HepG2 (cell line): ENCODE measurements around the gene FCHO1. TPM values are rescaled to one million over a fixed set of nuclear protein-coding genes. Genes with fewer than 3 reads are reported as not detected.

Experiments
- ATAD3A ChIP-seq: sonication (generic); formaldehyde crosslinking; IDR thresholded peaks from 2 replicates; pipeline ENCODE4 v1.4.0; 2020; ENCODE audit warnings: missing genetic modification reagents
- BHLHE40 ChIP-seq: IDR thresholded peaks from 2 replicates; pipeline ENCODE4 v1.6.1; 2011; ENCODE audit warnings: low read length, improper control_type of control experiment
- CAMTA2 ChIP-seq: sonication (generic); formaldehyde crosslinking; IDR thresholded peaks from 2 replicates; pipeline ENCODE4 v1.4.0; 2020; ENCODE audit warnings: mild to moderate bottlenecking, missing genetic modification reagents, borderline replicate concordance
- EEA1 ChIP-seq: sonication (generic); formaldehyde crosslinking; IDR thresholded peaks from 2 replicates; pipeline ENCODE4 v1.5.1; 2020; ENCODE audit warnings: mild to moderate bottlenecking, missing genetic modification reagents, borderline replicate concordance
- FOXJ3 ChIP-seq: sonication (generic); formaldehyde crosslinking; IDR thresholded peaks from 2 replicates; pipeline ENCODE4 v1.4.0; 2020; ENCODE audit warnings: missing genetic modification reagents, mild to moderate bottlenecking, borderline replicate concordance
- FOXM1 ChIP-seq: sonication (generic); formaldehyde crosslinking; IDR thresholded peaks from 2 replicates; pipeline ENCODE4 v1.5.0; 2020; ENCODE audit warnings: missing genetic modification reagents
- HMG20B ChIP-seq: conservative IDR thresholded peaks from 2 replicates; pipeline ENCODE4 v1.6.1; 2016; ENCODE audit warnings: missing genetic modification reagents, missing compliant biosample characterization
- KLF11 ChIP-seq: IDR thresholded peaks from 2 replicates; pipeline ENCODE4 v1.6.1; 2016; ENCODE audit warnings: missing compliant biosample characterization
- MIXL1 ChIP-seq: IDR thresholded peaks from 2 replicates; pipeline ENCODE4 v1.6.1; 2016
- MZF1 ChIP-seq: sonication (generic); formaldehyde crosslinking; IDR thresholded peaks from 2 replicates; pipeline ENCODE4 v1.8.1; 2023; ENCODE audit warnings: mild to moderate bottlenecking, missing genetic modification reagents, borderline replicate concordance
- NFIB ChIP-seq: sonication (generic); formaldehyde crosslinking; IDR thresholded peaks from 2 replicates; pipeline ENCODE4 v1.9.0; 2021; ENCODE audit warnings: missing genetic modification reagents, mild to moderate bottlenecking, borderline replicate concordance
- POLR2G ChIP-seq: fragments of 200-400 bp; formaldehyde crosslinking; IDR thresholded peaks from 2 replicates; pipeline ENCODE4 v1.6.1; 2018; ENCODE audit warnings: mild to moderate bottlenecking, low read depth, low read length, moderate library complexity
- SMAD1 ChIP-seq: sonication (generic); formaldehyde crosslinking; IDR thresholded peaks from 2 replicates; pipeline ENCODE4 v1.4.0; 2020; ENCODE audit warnings: missing genetic modification reagents, low read depth, mild to moderate bottlenecking, borderline replicate concordance
- YY1 ChIP-seq: IDR thresholded peaks from 2 replicates; pipeline ENCODE4 v1.6.1; 2011; ENCODE audit warnings: low read length, low read depth, moderate library complexity, mild to moderate bottlenecking; ENCODE audit not compliant: insufficient read depth, insufficient replicate concordance
- ZFP1 ChIP-seq: IDR thresholded peaks from 2 replicates; pipeline ENCODE4 v1.6.1; 2016
- ZFP82 ChIP-seq: sonication (generic); formaldehyde crosslinking; IDR thresholded peaks from 2 replicates; pipeline ENCODE4 v1.5.1; 2020; ENCODE audit warnings: mild to moderate bottlenecking, missing genetic modification reagents, borderline replicate concordance
- ZNF253 ChIP-seq: sonication (generic); formaldehyde crosslinking; IDR thresholded peaks from 2 replicates; pipeline ENCODE4 v1.8.0; 2022; ENCODE audit warnings: mild to moderate bottlenecking, missing genetic modification reagents, borderline replicate concordance
- ZNF382 ChIP-seq: sonication (generic); formaldehyde crosslinking; IDR thresholded peaks from 2 replicates; pipeline ENCODE4 v1.5.0; 2020; ENCODE audit warnings: missing genetic modification reagents, mild to moderate bottlenecking, borderline replicate concordance
- ZNF564 ChIP-seq: sonication (generic); formaldehyde crosslinking; IDR thresholded peaks from 2 replicates; pipeline ENCODE4 v1.8.1; 2023; ENCODE audit warnings: mild to moderate bottlenecking, missing genetic modification reagents
- ZNF724P ChIP-seq: sonication (generic); formaldehyde crosslinking; IDR thresholded peaks from 2 replicates; pipeline ENCODE4 v1.8.0; 2022; ENCODE audit warnings: missing genetic modification reagents, borderline replicate concordance
- ZSCAN25 ChIP-seq: sonication (generic); formaldehyde crosslinking; IDR thresholded peaks from 2 replicates; pipeline ENCODE4 v1.8.0; 2022; ENCODE audit warnings: mild to moderate bottlenecking, missing genetic modification reagents
- polyA plus RNA-seq, 8 experiments: library from polyadenylated mRNA; depleted of rRNA in 3 of 8; stranded (reverse) in 7 of 8; unstranded in 1 of 8; fragments of >200 nt; fragmentation: Illumina TruSeq in 4 of 8; extraction: Trizol in 4 of 8; gene quantifications; 2 replicates each; pipeline versions ENCODE4 v1.2.1 to v1.2.3, GENCODE V29; 2011 to 2016; ENCODE audit warnings: low read depth in 4 of 8, missing spikeins in 1 of 8, mixed read lengths in 1 of 8; ENCODE audit not compliant: insufficient read depth in 1 of 8
- total RNA-seq, 5 experiments: library from RNA; depleted of rRNA; stranded (reverse); fragments of >200 nt; fragmentation: Illumina TruSeq; extraction: Trizol; gene quantifications; 2 replicates each; pipeline ENCODE4 v1.2.3, GENCODE V29; 2016; ENCODE audit warnings: low read depth in 1 of 5
- TF ChIP-seq, protein P1 (sequence below): sonication (generic); formaldehyde crosslinking; IDR thresholded peaks from 2 replicates; pipeline ENCODE4 v1.5.1; 2020; ENCODE audit warnings: mild to moderate bottlenecking, missing genetic modification reagents, borderline replicate concordance
- TF ChIP-seq, protein P2 (sequence below): sonication (generic); formaldehyde crosslinking; IDR thresholded peaks from 2 replicates; pipeline ENCODE4 v1.4.0; 2020; ENCODE audit warnings: missing genetic modification reagents
- TF ChIP-seq, protein P3 (sequence below): sonication (generic); formaldehyde crosslinking; IDR thresholded peaks from 2 replicates; pipeline ENCODE4 v1.4.0; 2020; ENCODE audit warnings: missing genetic modification reagents
- TF ChIP-seq, protein P4 (sequence below): sonication (generic); formaldehyde crosslinking; IDR thresholded peaks from 2 replicates; pipeline ENCODE4 v1.5.0; 2020; ENCODE audit warnings: missing genetic modification reagents

FCHO1 gene
- total and polyA plus RNA-seq, 2 of the 13 experiments (the other 11 are each of a cell fraction or from before 2014, with no cell fraction given): 1.3 to 3.1 TPM

DNA sequence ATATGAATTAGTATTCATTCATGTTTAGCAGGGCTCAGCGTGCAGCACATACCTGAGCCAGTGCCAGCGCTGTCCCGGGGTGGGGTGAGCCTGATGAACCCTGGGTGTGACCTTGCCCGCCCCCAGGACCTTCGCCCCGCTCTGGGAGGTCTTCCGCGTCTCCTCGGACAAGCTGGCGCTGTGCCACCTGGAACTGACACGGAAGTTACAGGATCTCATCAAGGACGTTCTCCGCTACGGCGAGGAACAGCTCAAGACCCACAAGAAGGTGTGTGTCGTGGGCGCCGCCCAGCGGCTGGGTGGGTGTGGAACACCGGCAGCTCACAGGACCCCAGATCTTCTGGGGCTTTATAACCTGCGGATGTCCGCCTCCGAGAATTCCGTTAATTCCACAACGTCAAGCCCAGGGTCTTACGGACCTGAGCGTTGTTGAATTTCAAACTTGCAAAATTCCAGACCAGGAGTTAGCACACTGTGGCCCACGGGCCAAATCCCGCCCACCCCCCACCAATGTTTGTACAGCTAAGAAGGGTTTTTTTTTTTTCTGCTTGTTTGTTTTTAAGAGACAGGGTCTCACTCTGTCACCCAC, 15.4 kb downstream of the FCHO1 start (continued):
- TF ChIP-seq FOXJ3 (0 out of 2 replicates have a peak, but pooled peaks have one; percentile 17), ATAD3A (CRISPR knock-in tag) (no peak), NFIB (CRISPR knock-in tag) (no peak), ZFP1 (CRISPR knock-in tag) (no peak), MZF1 (no peak), ZNF382 (CRISPR knock-in tag) (no peak), KLF11 (CRISPR knock-in tag) (no peak), EEA1 (peak; percentile 70; the same call in 1 of the 2 replicates), YY1 (no peak), ZNF564 (CRISPR knock-in tag) (no peak), POLR2G (no peak), MIXL1 (peak; percentile 36; the same call in 1 of the 2 replicates), ZNF253 (CRISPR knock-in tag) (no peak), BHLHE40 (no peak), CAMTA2 (CRISPR knock-in tag) (no peak), FOXM1 (CRISPR knock-in tag) (no peak), ZFP82 (CRISPR knock-in tag) (no peak), ZNF724P (CRISPR knock-in tag) (no peak), HMG20B (CRISPR knock-in tag) (no peak), ZSCAN25 (CRISPR knock-in tag) (0 out of 2 replicates have a peak, but pooled peaks have one; percentile 29), SMAD1 (CRISPR knock-in tag) (peak; percentile 70; the same call in 1 of the 2 replicates)
- TF ChIP-seq, protein P1, sequence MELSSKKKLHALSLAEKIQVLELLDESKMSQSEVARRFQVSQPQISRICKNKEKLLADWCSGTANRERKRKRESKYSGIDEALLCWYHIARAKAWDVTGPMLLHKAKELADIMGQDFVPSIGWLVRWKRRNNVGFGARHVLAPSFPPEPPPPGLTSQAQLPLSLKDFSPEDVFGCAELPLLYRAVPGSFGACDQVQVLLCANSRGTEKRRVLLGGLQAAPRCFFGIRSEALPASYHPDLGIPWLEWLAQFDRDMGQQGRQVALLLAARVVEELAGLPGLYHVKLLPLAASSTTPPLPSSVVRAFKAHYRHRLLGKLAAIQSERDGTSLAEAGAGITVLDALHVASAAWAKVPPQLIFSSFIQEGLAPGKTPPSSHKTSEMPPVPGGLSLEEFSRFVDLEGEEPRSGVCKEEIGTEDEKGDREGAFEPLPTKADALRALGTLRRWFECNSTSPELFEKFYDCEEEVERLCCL: no peak
- TF ChIP-seq, protein P2, sequence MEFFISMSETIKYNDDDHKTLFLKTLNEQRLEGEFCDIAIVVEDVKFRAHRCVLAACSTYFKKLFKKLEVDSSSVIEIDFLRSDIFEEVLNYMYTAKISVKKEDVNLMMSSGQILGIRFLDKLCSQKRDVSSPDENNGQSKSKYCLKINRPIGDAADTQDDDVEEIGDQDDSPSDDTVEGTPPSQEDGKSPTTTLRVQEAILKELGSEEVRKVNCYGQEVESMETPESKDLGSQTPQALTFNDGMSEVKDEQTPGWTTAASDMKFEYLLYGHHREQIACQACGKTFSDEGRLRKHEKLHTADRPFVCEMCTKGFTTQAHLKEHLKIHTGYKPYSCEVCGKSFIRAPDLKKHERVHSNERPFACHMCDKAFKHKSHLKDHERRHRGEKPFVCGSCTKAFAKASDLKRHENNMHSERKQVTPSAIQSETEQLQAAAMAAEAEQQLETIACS (CRISPR knock-in tag): no peak
- TF ChIP-seq, protein P3, sequence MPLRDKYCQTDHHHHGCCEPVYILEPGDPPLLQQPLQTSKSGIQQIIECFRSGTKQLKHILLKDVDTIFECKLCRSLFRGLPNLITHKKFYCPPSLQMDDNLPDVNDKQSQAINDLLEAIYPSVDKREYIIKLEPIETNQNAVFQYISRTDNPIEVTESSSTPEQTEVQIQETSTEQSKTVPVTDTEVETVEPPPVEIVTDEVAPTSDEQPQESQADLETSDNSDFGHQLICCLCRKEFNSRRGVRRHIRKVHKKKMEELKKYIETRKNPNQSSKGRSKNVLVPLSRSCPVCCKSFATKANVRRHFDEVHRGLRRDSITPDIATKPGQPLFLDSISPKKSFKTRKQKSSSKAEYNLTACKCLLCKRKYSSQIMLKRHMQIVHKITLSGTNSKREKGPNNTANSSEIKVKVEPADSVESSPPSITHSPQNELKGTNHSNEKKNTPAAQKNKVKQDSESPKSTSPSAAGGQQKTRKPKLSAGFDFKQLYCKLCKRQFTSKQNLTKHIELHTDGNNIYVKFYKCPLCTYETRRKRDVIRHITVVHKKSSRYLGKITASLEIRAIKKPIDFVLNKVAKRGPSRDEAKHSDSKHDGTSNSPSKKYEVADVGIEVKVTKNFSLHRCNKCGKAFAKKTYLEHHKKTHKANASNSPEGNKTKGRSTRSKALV: 0 out of 2 replicates have a peak, but pooled peaks have one; percentile 59
- TF ChIP-seq, protein P4, sequence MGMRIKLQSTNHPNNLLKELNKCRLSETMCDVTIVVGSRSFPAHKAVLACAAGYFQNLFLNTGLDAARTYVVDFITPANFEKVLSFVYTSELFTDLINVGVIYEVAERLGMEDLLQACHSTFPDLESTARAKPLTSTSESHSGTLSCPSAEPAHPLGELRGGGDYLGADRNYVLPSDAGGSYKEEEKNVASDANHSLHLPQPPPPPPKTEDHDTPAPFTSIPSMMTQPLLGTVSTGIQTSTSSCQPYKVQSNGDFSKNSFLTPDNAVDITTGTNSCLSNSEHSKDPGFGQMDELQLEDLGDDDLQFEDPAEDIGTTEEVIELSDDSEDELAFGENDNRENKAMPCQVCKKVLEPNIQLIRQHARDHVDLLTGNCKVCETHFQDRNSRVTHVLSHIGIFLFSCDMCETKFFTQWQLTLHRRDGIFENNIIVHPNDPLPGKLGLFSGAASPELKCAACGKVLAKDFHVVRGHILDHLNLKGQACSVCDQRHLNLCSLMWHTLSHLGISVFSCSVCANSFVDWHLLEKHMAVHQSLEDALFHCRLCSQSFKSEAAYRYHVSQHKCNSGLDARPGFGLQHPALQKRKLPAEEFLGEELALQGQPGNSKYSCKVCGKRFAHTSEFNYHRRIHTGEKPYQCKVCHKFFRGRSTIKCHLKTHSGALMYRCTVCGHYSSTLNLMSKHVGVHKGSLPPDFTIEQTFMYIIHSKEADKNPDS: no peak
